ENCODE data around the gene NOS2.
"Not testable (repeated sequence)": the region's sequence is repeated elsewhere in the genome, so short reads cannot be mapped to it uniquely, and the experiment has no call there.

The NOS2 gene

GRCh38 chr17:27745207-27745830 lies 55.0 kb downstream of the NOS2 start:
- not testable (repeated sequence) for H3K4me1 ChIP-seq (ENCODE audit: control insufficient read depth, insufficient read depth, low read length); H3K27ac ChIP-seq (ENCODE audit: low read depth, low read length); H3K27me3 ChIP-seq (ENCODE audit: control insufficient read depth, insufficient read depth, low read length); H3K4me3 ChIP-seq (ENCODE audit: low read length); H3K36me3 ChIP-seq (ENCODE audit: control insufficient read depth, insufficient read depth, low read length); H3K9ac ChIP-seq (ENCODE audit: low read length)

DNA sequence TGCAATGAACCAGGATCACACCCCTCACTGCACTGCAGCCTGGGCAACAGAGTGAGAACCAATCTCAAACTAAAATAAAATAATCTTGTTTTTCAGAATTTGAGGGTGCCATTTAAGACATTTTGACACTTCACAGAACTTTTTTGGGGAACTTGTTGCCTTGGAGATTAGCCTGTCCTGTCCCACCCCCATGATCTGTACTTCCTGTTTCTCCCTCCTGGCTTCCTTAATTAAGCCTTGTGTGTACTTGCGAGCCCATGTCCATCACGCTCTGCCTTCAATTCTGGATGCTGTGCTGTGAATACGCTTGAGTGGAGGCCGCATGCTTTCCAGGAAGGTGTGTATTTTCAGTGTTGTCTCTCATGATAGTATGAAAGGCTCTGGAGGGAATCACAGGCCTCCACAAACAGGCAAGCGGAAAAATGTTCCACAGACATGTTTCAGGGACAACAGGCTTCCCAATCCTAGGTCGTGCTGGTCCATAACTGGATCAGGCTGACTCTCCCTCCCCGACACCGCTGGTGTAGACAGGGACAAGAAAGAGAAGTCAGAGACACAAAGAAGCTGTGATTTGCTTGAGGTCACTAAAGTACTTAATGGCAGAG lies 56.9 kb downstream of the NOS2 start:
- Histone ChIP-seq H3K36me3 (ENCODE audit: control insufficient read depth, insufficient read depth, low read length) (no peaks in the 10 kb centered on the region), H3K9ac (ENCODE audit: low read length) (no peak overlapping the region), H3K4me3 (ENCODE audit: low read length) (no peak overlapping the region), H3K27me3 (ENCODE audit: control insufficient read depth, insufficient read depth, low read length) (no peaks in the 10 kb centered on the region), H3K4me1 (ENCODE audit: control insufficient read depth, insufficient read depth, low read length) (no peaks in the 10 kb centered on the region), H3K27ac (ENCODE audit: low read depth, low read length) (no peak overlapping the region)

DNA sequence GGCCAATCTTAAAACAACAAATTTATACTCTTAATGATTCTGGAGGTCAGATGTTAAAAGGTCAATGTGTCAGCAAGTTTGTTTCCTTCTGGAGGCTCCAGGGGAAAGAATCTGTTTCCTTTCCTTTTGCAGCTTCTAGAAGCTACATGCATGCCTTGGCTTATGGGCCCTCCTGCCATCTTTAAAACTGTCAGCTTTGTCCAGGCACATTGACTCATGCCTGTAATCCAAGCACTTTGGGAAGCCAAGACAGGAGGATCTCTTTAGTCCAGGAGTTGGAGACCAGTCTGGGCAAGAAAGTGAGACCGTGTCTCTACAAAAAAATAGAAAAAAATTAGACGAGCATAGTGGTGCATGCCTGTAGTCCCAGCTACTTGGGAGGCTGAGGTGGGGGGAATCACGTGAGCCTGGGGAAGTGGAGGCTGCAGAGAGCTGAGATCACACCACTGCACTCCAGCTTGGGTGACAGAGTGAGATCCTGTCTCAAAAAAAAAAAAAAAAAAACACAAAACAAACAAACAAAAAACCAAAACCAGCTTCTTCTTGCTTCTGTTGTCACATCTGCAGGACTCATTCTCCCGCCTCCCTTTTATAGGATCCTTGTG lies 58.3 kb downstream of the NOS2 start:
- H3K27me3 ChIP-seq (ENCODE audit: control insufficient read depth, insufficient read depth, low read length): no peaks in the 10 kb centered on the region
- H3K4me1 ChIP-seq (ENCODE audit: control insufficient read depth, insufficient read depth, low read length): no peaks in the 10 kb centered on the region
- no peak overlapping the region for H3K9ac ChIP-seq (ENCODE audit: low read length)
- no peak overlapping the region for H3K27ac ChIP-seq (ENCODE audit: low read depth, low read length)
- H3K4me3 ChIP-seq (ENCODE audit: low read length): no peak overlapping the region
- no peaks in the 10 kb centered on the region for H3K36me3 ChIP-seq (ENCODE audit: control insufficient read depth, insufficient read depth, low read length)

DNA sequence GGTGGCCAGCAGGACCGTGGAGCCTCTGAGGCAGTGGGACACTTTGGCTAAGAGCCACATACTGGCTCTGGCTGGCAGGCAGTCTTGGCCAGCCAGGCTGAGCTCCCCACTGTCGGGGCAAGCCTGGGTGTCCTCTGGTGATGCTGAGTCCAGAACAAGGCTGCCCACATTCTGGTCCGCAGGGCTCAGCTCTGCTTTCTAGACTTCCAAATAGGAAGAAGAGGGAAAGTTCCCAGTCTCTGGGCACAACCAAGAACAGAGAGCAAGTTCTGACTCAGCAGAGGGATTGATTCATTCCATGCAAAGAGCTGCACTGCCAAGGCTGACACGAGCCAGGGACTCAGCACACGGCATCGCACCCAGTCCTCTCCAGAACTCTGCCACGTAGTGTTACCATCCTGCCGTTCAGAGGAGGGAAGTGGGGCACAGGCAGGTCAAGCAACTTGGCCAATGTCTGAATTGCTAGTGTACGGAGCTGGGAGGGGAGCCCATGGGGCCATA lies 58.9 kb downstream of the NOS2 start:
- no peak overlapping the region for H3K27ac ChIP-seq (ENCODE audit: low read depth, low read length)
- H3K9ac ChIP-seq (ENCODE audit: low read length): no peak overlapping the region
- no peaks in the 10 kb centered on the region for H3K27me3 ChIP-seq (ENCODE audit: control insufficient read depth, insufficient read depth, low read length)
- no peaks in the 10 kb centered on the region for H3K36me3 ChIP-seq (ENCODE audit: control insufficient read depth, insufficient read depth, low read length)
- H3K4me3 ChIP-seq (ENCODE audit: low read length): no peak overlapping the region
- no peaks in the 10 kb centered on the region for H3K4me1 ChIP-seq (ENCODE audit: control insufficient read depth, insufficient read depth, low read length)

GRCh38 chr17:27740541-27740940 lies 59.8 kb downstream of the NOS2 start:
- not testable (repeated sequence) for H3K27ac ChIP-seq (ENCODE audit: low read depth, low read length); H3K4me1 ChIP-seq (ENCODE audit: control insufficient read depth, insufficient read depth, low read length); H3K9ac ChIP-seq (ENCODE audit: low read length); H3K4me3 ChIP-seq (ENCODE audit: low read length); H3K36me3 ChIP-seq (ENCODE audit: control insufficient read depth, insufficient read depth, low read length); H3K27me3 ChIP-seq (ENCODE audit: control insufficient read depth, insufficient read depth, low read length)

DNA sequence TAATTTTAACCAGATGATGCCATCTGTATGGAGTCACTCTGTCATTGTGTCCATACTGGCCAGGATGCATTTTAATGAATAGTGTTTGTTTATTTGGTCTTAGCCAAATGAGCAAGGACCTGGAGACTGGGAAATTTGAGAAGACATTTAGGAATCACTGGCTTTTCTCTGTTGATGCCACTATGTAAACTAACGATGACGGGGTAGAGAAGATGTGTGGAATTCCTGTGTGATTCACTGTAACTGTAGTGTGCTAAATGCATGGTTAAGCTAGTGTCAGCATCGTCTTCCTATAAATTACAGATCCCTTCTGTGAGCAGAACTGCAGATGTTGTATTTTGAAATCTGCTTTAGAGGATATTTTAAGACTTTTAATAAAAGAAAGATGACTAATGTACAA lies 66.6 kb downstream of the NOS2 start:
- Histone ChIP-seq H3K36me3 (ENCODE audit: control insufficient read depth, insufficient read depth, low read length) (no peaks in the 10 kb centered on the region), H3K27ac (ENCODE audit: low read depth, low read length) (no peak overlapping the region), H3K4me3 (ENCODE audit: low read length) (no peak overlapping the region), H3K9ac (ENCODE audit: low read length) (no peak overlapping the region), H3K4me1 (ENCODE audit: control insufficient read depth, insufficient read depth, low read length) (no peaks in the 10 kb centered on the region), H3K27me3 (ENCODE audit: control insufficient read depth, insufficient read depth, low read length) (no peaks in the 10 kb centered on the region)

DNA sequence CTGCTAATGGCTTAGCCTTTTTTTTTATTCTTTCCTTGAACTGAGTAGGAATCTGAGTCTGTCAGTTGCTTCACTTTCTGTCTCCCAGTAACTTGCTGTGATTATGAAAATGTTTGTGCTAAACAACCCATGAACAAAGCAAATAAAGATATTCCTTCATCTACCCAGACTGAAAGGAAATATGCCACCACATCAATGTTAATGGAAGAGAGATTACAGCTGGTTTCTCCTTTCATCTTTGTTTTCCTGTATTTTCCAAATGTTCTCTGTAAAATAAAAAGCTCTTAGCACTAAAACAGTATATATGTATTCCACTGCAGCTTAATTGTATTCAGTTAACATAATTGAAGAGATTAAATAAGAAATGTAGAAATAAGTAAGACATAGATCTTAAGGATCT lies 67.6 kb downstream of the NOS2 start:
- not testable (repeated sequence) for H3K4me1 ChIP-seq (ENCODE audit: control insufficient read depth, insufficient read depth, low read length); H3K4me3 ChIP-seq (ENCODE audit: low read length); H3K36me3 ChIP-seq (ENCODE audit: control insufficient read depth, insufficient read depth, low read length); H3K27me3 ChIP-seq (ENCODE audit: control insufficient read depth, insufficient read depth, low read length); H3K27ac ChIP-seq (ENCODE audit: low read depth, low read length); H3K9ac ChIP-seq (ENCODE audit: low read length)

- not testable (repeated sequence) for H3K4me1 ChIP-seq (ENCODE audit: control insufficient read depth, insufficient read depth, low read length); H3K27me3 ChIP-seq (ENCODE audit: control insufficient read depth, insufficient read depth, low read length); H3K36me3 ChIP-seq (ENCODE audit: control insufficient read depth, insufficient read depth, low read length); H3K27ac ChIP-seq (ENCODE audit: low read depth, low read length); H3K9ac ChIP-seq (ENCODE audit: low read length); H3K4me3 ChIP-seq (ENCODE audit: low read length)
Observed at GRCh38 chr17:27725982-27726381, 74.3 kb downstream of the NOS2 start.

DNA sequence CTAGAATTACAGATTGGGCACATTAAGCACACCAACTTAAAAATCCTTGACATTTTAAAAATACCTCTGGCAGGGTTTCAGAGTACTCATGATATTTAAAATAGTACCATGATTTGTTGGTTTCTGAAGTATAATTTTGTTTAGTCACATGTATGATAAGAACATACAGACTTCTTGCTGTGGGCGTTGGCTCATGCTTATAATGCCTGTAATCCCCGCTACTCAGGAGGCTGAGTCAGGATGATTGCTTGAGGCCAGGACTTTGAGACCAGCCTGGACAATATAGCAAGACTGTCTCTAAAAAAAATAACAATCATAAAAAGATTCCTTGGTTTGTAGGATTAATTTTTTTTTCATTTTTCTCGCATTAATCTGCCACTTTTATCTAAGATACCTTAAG lies 78.5 kb downstream of the NOS2 start:
- no peaks in the 10 kb centered on the region for H3K36me3 ChIP-seq (ENCODE audit: control insufficient read depth, insufficient read depth, low read length)
- H3K27ac ChIP-seq (ENCODE audit: low read depth, low read length): no peak overlapping the region
- no peak overlapping the region for H3K9ac ChIP-seq (ENCODE audit: low read length)
- H3K4me3 ChIP-seq (ENCODE audit: low read length): no peak overlapping the region
- no peaks in the 10 kb centered on the region for H3K27me3 ChIP-seq (ENCODE audit: control insufficient read depth, insufficient read depth, low read length)
- no peaks in the 10 kb centered on the region for H3K4me1 ChIP-seq (ENCODE audit: control insufficient read depth, insufficient read depth, low read length)
